Embryonic facial prominence (tissue), 1 donor: ENCODE results near the gene ZNF879.

Source experiments
- DNase-seq: peaks from one replicate; pipeline ENCODE4 v3.0.0-alpha.2; 2016; ENCODE audit errors: extremely low spot score

The ZNF879 gene

GRCh38 chr5:179008667-179009066 lies 14.9 kb upstream of the ZNF879 start:
- no peak for DNase-seq

- no peak for DNase-seq
These were observed 9.5 kb downstream of the ZNF879 start for GRCh38 chr5:179033004-179033580.

- no peak for DNase-seq
These were observed 21.2 kb downstream of the ZNF879 start for GRCh38 chr5:179044765-179045164.

GRCh38 chr5:179051784-179052183 lies 28.2 kb downstream of the ZNF879 start:
- no peak for DNase-seq

GRCh38 chr5:179054036-179054785 lies 30.6 kb downstream of the ZNF879 start:
- DNase-seq = no peak

- DNase-seq = no peak
These were observed 31.3 kb downstream of the ZNF879 start for GRCh38 chr5:179054876-179055275.

- DNase-seq = no peak
These were observed 31.8 kb downstream of the ZNF879 start for GRCh38 chr5:179055436-179055835.

- no peak for DNase-seq
These were observed 32.2 kb downstream of the ZNF879 start for GRCh38 chr5:179055841-179056240.

- DNase-seq = peak; percentile 81
These were observed 36.8 kb downstream of the ZNF879 start, which contains the start of gene ZNF354C for GRCh38 chr5:179060116-179061008. ZNF354C (plus strand) TSS chr5:179060373; CDS start chr5:179062069, 1,696 bp downstream.

GRCh38 chr5:179061025-179061424 lies 37.4 kb downstream of the ZNF879 start:
- no peak for DNase-seq

GRCh38 chr5:179065703-179066102 lies 42.1 kb downstream of the ZNF879 start:
- no peak for DNase-seq

GRCh38 chr5:179079165-179079987 lies 55.8 kb downstream of the ZNF879 start:
- no peak for DNase-seq

- DNase-seq = no peak
These were observed 57.1 kb downstream of the ZNF879 start for GRCh38 chr5:179080724-179081123.
